Measurements from ENCODE around the gene EID1. TPM values are rescaled to one million over a fixed set of nuclear protein-coding genes. Genes with fewer than 3 reads are reported as not detected.
A peak's percentile ranks its signal among the peaks of the same experiment; 100 is the strongest.

Gene EID1
- total RNA-seq, 1 donor from 2014 or later: 223 TPM

DNA sequence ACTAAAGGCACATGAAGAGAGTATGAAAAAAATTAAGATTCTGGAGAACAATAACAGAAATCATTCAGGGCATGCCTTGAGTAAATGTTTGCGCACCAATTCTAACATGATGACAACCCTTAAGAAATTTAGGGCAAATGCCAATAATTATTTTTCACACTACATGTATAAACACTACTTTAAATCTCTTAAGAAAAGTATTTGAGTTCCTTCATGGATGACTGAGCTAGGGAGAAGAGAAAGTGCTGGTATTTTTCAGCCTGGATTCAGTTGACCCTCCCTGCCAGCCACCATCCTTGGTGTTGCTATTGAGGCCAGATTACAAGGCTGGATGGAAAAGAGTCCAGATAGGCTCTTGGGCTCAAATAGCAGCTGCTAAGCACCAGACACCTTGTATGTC lies 8.0 kb upstream of the EID1 start:
- no peak for TF ChIP-seq CTCF (conservative IDR thresholded peaks at IDR 0.05)
- no peak for DNase-seq (ENCODE audit: low read depth, low spot score)
- peaks cover 12% of the 10 kb centered on the region for H3K4me1 Mint-ChIP-seq
- no peak overlapping the region for H3K27ac Mint-ChIP-seq (ENCODE audit: unreplicated experiment)
- H3K27me3 Mint-ChIP-seq (ENCODE audit: low read depth): peaks cover 5% of the 10 kb centered on the region
- H3K4me3 Mint-ChIP-seq: no peak overlapping the region
- no peaks in the 10 kb centered on the region for H3K9me3 Mint-ChIP-seq
- H3K36me3 Mint-ChIP-seq (ENCODE audit: low read depth): no peaks in the 10 kb centered on the region

GRCh38 chr15:48871542-48871941 lies 6.4 kb upstream of the EID1 start:
- no peak overlapping the region for H3K4me3 Mint-ChIP-seq
- no peaks in the 10 kb centered on the region for H3K9me3 Mint-ChIP-seq
- H3K4me1 Mint-ChIP-seq: peaks cover 4% of the 10 kb centered on the region
- no peak for TF ChIP-seq CTCF (conservative IDR thresholded peaks at IDR 0.05)
- H3K36me3 Mint-ChIP-seq (ENCODE audit: low read depth): no peaks in the 10 kb centered on the region
- no peak for DNase-seq (ENCODE audit: low read depth, low spot score)
- peaks cover 5% of the 10 kb centered on the region for H3K27me3 Mint-ChIP-seq (ENCODE audit: low read depth)
- H3K27ac Mint-ChIP-seq (ENCODE audit: unreplicated experiment): no peak overlapping the region

DNA sequence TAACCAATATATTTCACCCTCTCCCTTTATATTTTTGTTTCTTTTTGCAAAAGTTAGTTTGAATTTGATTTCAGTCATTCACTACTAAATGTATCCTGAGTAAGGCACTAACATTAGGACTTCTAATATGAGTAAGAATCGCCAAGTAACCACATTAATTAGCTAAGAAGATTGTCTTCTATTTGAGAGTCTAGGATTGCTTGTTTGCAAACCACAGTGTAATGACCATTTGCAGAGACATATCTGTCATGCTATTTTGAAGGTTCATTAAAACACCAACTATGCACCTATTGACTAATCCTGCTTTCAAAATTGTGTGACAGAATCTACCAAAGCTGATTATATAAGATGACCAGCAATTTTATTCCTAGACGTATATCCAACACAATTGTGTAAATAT lies 5.3 kb upstream of the EID1 start:
- Mint-ChIP-seq H3K9me3 (no peaks in the 10 kb centered on the region), H3K4me1 (peaks cover 9% of the 10 kb centered on the region), H3K4me3 (no peak overlapping the region), H3K36me3 (ENCODE audit: low read depth) (no peaks in the 10 kb centered on the region), H3K27me3 (ENCODE audit: low read depth) (peaks cover 5% of the 10 kb centered on the region), H3K27ac (ENCODE audit: unreplicated experiment) (no peak overlapping the region)
- DNase-seq (ENCODE audit: low read depth, low spot score): no peak
- no peak for TF ChIP-seq CTCF (conservative IDR thresholded peaks at IDR 0.05)

GRCh38 chr15:48875241-48875960 lies 2.5 kb upstream of the EID1 start:
- peak overlapping the region; percentile 7 for H3K4me3 Mint-ChIP-seq
- H3K27me3 Mint-ChIP-seq (ENCODE audit: low read depth): peaks cover 5% of the 10 kb centered on the region
- no peak for TF ChIP-seq CTCF (conservative IDR thresholded peaks at IDR 0.05)
- no peak overlapping the region for H3K27ac Mint-ChIP-seq (ENCODE audit: unreplicated experiment)
- no peaks in the 10 kb centered on the region for H3K9me3 Mint-ChIP-seq
- DNase-seq (ENCODE audit: low read depth, low spot score): no peak
- H3K36me3 Mint-ChIP-seq (ENCODE audit: low read depth): peaks cover 7% of the 10 kb centered on the region
- peaks cover 32% of the 10 kb centered on the region for H3K4me1 Mint-ChIP-seq

GRCh38 chr15:48876057-48876456 lies 1.9 kb upstream of the EID1 start:
- peaks cover 5% of the 10 kb centered on the region for H3K27me3 Mint-ChIP-seq (ENCODE audit: low read depth)
- H3K4me3 Mint-ChIP-seq: peak overlapping the region; percentile 83
- TF ChIP-seq CTCF (conservative IDR thresholded peaks at IDR 0.05): no peak
- H3K4me1 Mint-ChIP-seq: peaks cover 37% of the 10 kb centered on the region
- DNase-seq (ENCODE audit: low read depth, low spot score): no peak
- no peak overlapping the region for H3K27ac Mint-ChIP-seq (ENCODE audit: unreplicated experiment)
- peaks cover 7% of the 10 kb centered on the region for H3K36me3 Mint-ChIP-seq (ENCODE audit: low read depth)
- H3K9me3 Mint-ChIP-seq: no peaks in the 10 kb centered on the region

Data from neural crest cell (in vitro differentiated cells).